RWPE1 (cell line): ENCODE measurements around the gene PABPN1L.

Experiments
- CTCF ChIA-PET: fragments of 350-600 bp; sonication (Branson Sonifier 250); formaldehyde crosslinking; extraction: SDS; loops from one replicate; lab custom pipeline; 2021; lab: Yijun Ruan, JAX
- POLR2A ChIA-PET: fragments of 400-600 bp; formaldehyde crosslinking; extraction: SDS; loops from one replicate; lab custom pipeline; 2020; ENCODE audit warnings: antibody characterized with exemption; ENCODE audit not compliant: low non-redundant PET; lab: Yijun Ruan, JAX
- DNase-seq: peaks from one replicate; pipeline ENCODE4 v3.0.0; 2012; ENCODE audit warnings: low spot score
- H3K27ac ChIP-seq: fragments of 450-650 bp; 2 replicates; pipeline ENCODE4 v1.5.1; 2017
- CTCF ChIP-seq: fragments of 450-650 bp; conservative IDR thresholded peaks from 2 replicates; pipeline ENCODE4 v1.5.1; 2017; ENCODE audit warnings: low read depth, mild to moderate bottlenecking

Gene PABPN1L

GRCh38 chr16:88841521-88842307 is 24.7 kb downstream of the PABPN1L start:
- H3K27ac ChIP-seq = no peak overlapping the region
- DNase-seq = no peak
- ChIA-PET CTCF (no interaction called here), POLR2A (no interaction called here)
- TF ChIP-seq CTCF = no peak

- ChIA-PET POLR2A (no interaction called here), CTCF (interaction anchor here (0.5 kb wide), 1 partner anchor 257 kb away, joined by 3 read pairs; no protein-coding TSS in a partner anchor)
- H3K27ac ChIP-seq = no peak overlapping the region
- no peak for DNase-seq
- no peak for TF ChIP-seq CTCF
Measured at GRCh38 chr16:88840600-88841215, 25.8 kb downstream of the PABPN1L start.

- no peak for DNase-seq
- no peak overlapping the region for H3K27ac ChIP-seq
- no peak for TF ChIP-seq CTCF
- ChIA-PET POLR2A (no interaction called here), CTCF (interaction anchor here (0.5 to 1.7 kb wide), 2 partner anchors 17 to 258 kb away, joined by 3 to 7 read pairs; partner anchors contain the start of genes GALNS and TRAPPC2L)
Measured at GRCh38 chr16:88839745-88840599, 26.5 kb downstream of the PABPN1L start.

- TF ChIP-seq CTCF = no peak
- H3K27ac ChIP-seq = no peak overlapping the region
- POLR2A ChIA-PET = no interaction called here
Measured at GRCh38 chr16:88839026-88839529, 27.4 kb downstream of the PABPN1L start.

GRCh38 chr16:88838566-88838965 is 27.9 kb downstream of the PABPN1L start:
- POLR2A ChIA-PET = no interaction called here
- CTCF ChIA-PET = interaction anchor here (1.7 kb wide), 1 partner anchor 18 kb away, joined by 7 read pairs; the partner anchor contains the start of genes GALNS and TRAPPC2L
- H3K27ac ChIP-seq = no peak overlapping the region
- no peak for TF ChIP-seq CTCF
- no peak for DNase-seq

More at GRCh38 chr16:88839026-88839529, 27.4 kb downstream of the PABPN1L start:
- CTCF ChIA-PET = interaction anchor here (1.7 kb wide), 1 partner anchor 18 kb away, joined by 7 read pairs; the partner anchor contains the start of genes GALNS and TRAPPC2L
- DNase-seq = no peak

GRCh38 chr16:88837806-88838205 is 28.7 kb downstream of the PABPN1L start:
- ChIA-PET CTCF (interaction anchor here (1.7 kb wide), 1 partner anchor 19 kb away, joined by 7 read pairs; the partner anchor contains the start of genes GALNS and TRAPPC2L), POLR2A (no interaction called here)
- no peak for DNase-seq
- 0 out of 2 replicates have a peak overlapping the region, but pooled peaks have one; percentile 3 for H3K27ac ChIP-seq
- TF ChIP-seq CTCF = no peak
